HG03025 (cell line): Measurements from ENCODE around the gene MAMLD1.
"Not testable (repeated sequence)": the region's sequence is repeated elsewhere in the genome, so short reads cannot be mapped to it uniquely, and the experiment has no call there.

ENCODE experiments used
- ATAC-seq: cut with Tn5 transposase; IDR thresholded peaks from one replicate; pipeline ENCODE4 v1.9.1; 2021; ENCODE audit warnings: mild to moderate bottlenecking, moderate library complexity; ENCODE audit not compliant: unreplicated experiment, low FRiP score

Gene MAMLD1

DNA sequence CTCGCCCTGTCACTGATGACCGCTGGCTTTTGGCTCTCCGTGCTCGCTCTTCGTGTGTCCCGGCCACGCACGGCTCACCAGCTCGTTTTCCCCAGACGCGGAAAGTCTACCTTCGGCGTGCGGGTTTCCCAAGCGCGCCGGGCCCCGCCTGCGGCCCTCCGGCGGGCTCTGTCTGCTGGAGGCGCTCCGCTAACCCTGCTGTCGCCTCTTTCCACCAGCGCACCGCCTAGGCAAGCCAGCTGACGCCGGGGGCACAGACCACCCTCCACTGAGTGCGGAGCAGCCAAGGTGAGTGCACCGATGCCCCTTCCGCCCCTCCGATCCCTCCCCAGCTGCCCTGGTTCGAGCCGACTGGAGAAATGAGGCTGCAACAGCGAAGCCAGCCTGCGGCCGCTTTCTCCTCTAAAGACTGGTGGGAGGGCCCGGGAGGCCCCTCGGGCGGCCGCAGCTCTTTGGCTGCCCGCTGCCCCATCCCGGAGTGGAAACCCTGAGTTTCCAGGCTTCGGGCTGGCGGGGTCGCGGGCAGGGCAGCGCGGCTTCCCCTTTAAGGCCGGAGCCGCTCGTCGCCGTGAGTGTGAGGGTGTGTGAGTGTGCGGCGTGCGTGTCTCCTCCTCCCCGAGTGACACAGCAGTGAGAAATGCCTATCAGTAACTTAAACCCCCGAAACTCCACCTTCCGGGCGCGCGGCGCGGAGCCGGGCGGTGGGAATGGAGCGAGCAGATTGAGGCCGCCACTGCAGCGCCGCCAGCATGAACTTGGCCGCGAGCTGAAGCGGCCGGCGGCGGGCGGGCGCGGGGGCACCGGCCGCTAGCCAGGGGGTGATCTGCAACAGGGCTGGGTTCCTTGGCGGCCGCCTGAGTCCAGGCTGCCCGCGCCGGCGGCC lies at the start of gene MAMLD1:
Gene MAMLD1 (plus strand): TSS at position 719 of the 883 bp plus-strand sequence. CDS start 82,200 bp downstream, outside the sequence.
- no peak for ATAC-seq

DNA sequence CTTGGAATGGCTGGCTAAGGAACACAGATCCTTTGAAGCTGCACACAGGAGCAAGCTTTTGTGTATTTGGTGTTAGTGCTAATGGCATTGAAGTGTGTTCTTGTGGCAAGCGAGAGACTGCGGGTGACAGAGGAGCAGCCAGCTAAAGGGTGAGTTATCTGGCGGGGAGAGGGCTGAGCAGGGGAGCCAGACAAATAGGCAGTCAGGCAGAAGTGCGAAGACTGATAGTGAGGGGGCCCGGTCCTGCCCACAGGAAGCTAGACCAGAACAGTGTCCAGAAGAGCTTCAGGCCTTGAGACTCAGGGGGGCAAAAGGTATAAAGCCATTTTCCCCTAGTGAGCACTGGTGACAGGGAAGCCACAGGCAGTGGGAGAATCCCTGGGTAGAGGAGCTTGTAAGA lies 49.6 kb upstream of the MAMLD1 start:
- no peak for ATAC-seq

DNA sequence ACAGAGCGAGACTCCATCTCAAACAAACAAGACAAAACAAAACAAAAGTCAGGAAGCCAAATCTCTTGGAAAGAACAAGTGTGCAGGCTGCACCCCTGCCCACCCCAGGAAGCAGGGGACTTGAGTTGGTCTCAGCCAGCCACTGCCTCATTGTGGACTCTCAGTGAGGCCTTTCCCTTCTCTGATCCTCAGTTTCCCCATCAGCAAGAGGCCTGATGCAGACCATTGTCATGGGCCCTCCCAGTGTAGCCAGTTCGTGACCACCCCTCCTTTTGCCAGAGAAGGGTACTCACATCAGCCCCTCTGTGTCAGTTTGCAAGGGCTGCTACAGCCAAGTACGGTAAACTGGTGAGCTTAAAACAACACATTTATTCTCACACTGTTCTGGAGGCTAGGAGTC lies 48.9 kb upstream of the MAMLD1 start:
- no peak for ATAC-seq

GRCh38 chrX:150316564-150316963 lies 46.6 kb upstream of the MAMLD1 start:
- no peak for ATAC-seq

- ATAC-seq, result no peak
Observed at GRCh38 chrX:150323020-150323419, 40.1 kb upstream of the MAMLD1 start.

GRCh38 chrX:150324035-150324728 lies 38.9 kb upstream of the MAMLD1 start:
- ATAC-seq, result no peak

GRCh38 chrX:150324919-150325318 lies 38.2 kb upstream of the MAMLD1 start:
- ATAC-seq, result no peak

- ATAC-seq, result no peak
Observed at GRCh38 chrX:150326541-150327247, 36.4 kb upstream of the MAMLD1 start.

- ATAC-seq, result no peak
Observed at GRCh38 chrX:150329282-150329681, 33.8 kb upstream of the MAMLD1 start.

GRCh38 chrX:150329868-150330267 lies 33.2 kb upstream of the MAMLD1 start:
- ATAC-seq, result no peak

- ATAC-seq, result no peak
Observed at GRCh38 chrX:150332023-150332422, 31.1 kb upstream of the MAMLD1 start.

GRCh38 chrX:150334100-150334499 lies 29.0 kb upstream of the MAMLD1 start:
- ATAC-seq, result no peak

GRCh38 chrX:150334981-150335380 lies 28.1 kb upstream of the MAMLD1 start:
- ATAC-seq, result no peak

GRCh38 chrX:150337026-150337425 lies 26.1 kb upstream of the MAMLD1 start:
- no peak for ATAC-seq

DNA sequence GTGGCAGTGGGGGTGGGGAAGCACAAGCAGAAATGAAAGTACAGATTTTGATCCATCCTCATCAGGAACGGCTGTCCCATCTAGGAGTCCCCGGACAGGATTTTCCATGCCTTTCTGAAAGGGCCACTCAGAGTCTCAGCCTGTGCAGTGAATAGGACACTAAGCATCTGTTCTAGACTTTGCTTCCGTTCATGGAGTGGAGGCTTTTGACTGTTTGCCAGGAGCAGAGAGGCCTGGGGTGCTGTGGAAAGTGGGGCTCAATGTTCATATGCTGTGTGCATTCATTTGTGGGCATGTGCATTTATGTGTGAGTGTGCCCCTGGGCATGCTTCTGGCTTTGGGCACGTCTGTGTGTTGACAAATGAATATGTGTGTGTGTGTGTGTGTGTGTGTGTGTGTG lies 25.6 kb upstream of the MAMLD1 start:
- no peak for ATAC-seq

DNA sequence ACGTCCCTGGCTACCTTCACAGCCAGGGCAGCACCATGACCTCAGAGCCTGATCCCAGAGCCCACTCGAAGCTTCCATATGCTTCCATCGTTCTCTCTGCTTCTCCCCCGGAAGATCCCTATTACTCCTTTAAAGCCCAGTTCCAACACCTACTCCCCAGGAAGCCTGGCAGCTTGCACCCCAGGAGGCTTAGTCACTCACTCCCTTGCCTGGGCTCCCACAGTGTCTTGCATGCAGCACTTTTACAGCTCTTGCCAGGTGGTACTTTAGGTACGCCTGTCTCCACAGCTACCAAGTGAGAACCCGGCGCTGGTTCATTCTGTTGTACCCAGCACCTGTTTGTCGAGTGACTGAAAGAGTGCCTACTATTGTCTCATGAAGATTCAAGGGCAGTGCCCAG lies 24.5 kb upstream of the MAMLD1 start:
- ATAC-seq, result no peak

DNA sequence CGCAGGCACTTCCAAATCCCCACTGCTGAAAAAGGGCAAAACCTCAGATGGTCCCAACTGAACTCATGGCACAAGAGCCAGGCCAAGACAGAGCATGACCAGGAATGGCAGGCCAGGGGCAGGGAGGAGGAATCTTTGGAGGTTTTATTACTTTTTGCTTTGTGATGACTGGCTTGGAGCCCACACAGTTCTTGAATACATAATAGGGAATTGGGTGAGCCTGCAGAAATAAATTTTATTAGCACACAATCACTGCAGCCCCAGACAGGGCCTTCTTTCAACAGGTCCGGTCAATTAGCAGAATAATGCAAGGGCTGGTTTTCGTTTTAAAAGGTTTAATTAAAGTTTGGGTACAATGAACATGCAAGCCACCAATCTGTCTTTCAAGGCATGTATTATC lies 23.4 kb upstream of the MAMLD1 start:
- ATAC-seq, result no peak

DNA sequence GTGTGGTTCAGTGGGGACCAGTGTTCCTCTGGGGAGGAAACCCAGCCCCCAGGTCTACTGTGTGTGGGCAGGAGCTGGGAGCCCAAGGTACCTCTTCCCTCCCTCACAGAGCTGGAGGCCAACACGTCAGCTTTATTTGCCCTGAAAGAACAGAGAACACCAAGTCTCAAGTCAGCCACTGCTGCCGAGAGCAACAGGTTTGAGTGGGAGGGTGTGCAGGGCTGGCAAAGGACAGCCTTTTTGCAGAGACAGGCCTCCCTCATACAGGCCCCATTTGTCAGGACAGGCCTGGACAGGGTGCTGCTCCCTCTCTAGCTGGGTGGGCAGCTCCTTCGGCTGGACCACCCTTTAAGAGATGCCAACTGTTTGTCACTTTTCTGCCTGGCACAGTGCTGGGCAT lies 22.8 kb upstream of the MAMLD1 start:
- not testable (repeated sequence) for ATAC-seq

DNA sequence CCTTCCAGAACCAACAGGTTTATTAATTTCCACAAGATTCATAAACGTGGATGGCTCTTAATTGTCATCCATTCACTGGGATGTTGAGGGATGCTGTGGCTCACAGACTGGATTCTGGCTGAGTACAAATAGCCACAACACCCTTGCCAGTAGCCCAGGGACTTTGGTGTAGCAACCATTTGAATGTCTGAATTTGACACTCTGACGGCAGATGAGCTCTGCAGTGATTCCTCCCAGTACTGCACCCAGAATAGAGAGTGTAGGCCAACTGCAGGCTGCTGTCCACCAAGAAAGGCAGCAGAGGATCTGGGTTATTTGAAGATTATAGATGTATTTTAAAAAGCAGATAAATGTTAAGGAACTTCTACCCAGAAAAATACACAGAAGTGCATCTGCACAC lies 15.6 kb upstream of the MAMLD1 start:
- ATAC-seq, result no peak

- no peak for ATAC-seq
Observed at GRCh38 chrX:150348365-150348764, 14.8 kb upstream of the MAMLD1 start.

DNA sequence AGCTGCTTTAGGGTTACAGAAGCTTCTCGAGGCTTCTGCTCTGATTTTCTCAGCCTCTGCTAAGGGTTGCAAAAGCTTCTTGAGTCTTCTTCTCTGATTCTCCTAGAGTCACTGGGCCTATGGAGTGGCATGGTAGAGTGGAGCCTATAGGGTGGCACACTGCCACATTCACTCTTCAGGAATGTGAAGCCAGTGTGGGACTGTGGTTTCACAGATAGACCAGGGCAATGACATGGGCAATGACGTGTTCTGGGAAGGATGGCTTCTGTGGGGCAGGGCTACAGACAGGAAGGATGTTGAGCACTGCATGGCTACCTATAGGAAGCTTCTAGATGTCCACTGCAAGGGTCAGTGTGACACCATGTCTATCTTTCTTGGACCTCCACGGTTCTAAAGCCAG lies 11.0 kb upstream of the MAMLD1 start:
- no peak for ATAC-seq
